ENCODE results near the gene POMGNT2. TPM values are rescaled to one million over a fixed set of nuclear protein-coding genes. Genes with fewer than 3 reads are reported as not detected.

POMGNT2 gene
- total and polyA plus RNA-seq, 2 of the 8 experiments (the other 6 are each of a cell fraction or from before 2014, with no cell fraction given) = 13.6 to 35.7 TPM

DNA sequence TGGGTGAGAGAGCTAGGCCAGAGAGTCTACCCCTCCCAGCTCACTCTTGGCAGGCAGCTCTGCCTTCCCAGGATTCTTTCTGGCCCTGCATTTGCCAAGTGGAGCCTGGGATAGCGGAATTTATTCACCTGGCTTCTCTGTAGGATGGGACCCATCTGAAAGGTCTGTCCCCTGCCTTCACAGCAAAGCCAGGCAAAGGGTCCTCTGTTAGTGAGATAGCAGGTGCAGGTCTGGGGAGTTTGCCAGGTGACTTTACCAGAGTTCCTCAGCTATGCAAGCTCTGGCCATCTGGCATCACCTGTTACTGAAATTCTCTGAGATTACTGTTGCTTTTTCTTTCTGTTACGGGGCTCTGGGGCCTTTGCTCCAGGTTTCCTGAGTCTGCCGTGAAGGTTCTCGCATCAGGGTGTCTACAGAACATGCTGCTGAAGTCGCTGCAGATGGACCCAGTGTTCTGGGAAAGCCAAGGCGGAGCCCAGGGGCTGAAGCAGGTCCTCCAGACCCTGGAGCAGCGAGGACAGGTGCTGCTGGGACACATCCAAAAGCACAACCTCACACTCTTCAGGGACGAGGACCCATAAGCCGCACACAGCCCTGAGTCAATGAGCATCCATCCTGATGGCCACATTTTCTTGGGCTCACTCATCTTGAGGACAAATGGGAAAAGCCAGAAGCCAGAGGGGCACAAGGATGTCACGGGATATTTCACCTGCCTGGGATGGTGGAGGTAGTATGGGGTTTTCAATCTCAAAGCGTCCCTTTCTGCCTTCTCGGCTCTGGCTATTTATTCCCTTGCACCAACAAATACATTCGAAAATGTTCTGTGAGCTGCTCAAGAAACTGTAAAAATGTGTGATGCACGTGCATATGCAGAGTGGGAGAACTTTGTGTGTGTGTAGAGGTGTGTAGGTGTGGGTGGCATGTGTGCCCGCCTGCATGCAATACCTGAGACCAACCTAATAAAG is 49.8 kb downstream of the POMGNT2 start:
- H3K36me3 ChIP-seq (ENCODE audit: control insufficient read depth in 2 of 4, insufficient read depth in 4 of 4, low read length in 3 of 4) = no peaks in the 10 kb centered on the region; a peak in 2 of 8 replicates
- ChIA-PET POLR2A (ENCODE audit: partially characterized antibody) (no interaction called here), CTCF (ENCODE audit: partially characterized antibody) (interaction anchor here (3.4 kb wide), 1 partner anchor 94 kb away, joined by 19 read pairs; no protein-coding TSS in a partner anchor)
- no peak overlapping the region for H3K18ac ChIP-seq (ENCODE audit: extremely low read depth, low read length)
- no peak overlapping the region for H4K91ac ChIP-seq (replicated peaks; ENCODE audit: insufficient read length, low read length)
- no peak overlapping the region for H4K8ac ChIP-seq (ENCODE audit: extremely low read depth, insufficient read depth, low read length)
- H2BK12ac ChIP-seq (ENCODE audit: low read depth, low read length) = no peak overlapping the region
- H2AFZ ChIP-seq (ENCODE audit: low read length) = no peak overlapping the region
- H2BK120ac ChIP-seq (replicated peaks; ENCODE audit: low read depth, low read length) = no peak overlapping the region
- no peaks in the 10 kb centered on the region for H4K20me1 ChIP-seq (replicated peaks in 1 of 2; ENCODE audit: control insufficient read depth in 1 of 2, insufficient read depth in 2 of 2, low read length in 2 of 2)
- H3K23ac ChIP-seq (ENCODE audit: insufficient read length) = no peak overlapping the region
- no peak overlapping the region for H3K14ac ChIP-seq (ENCODE audit: insufficient read length)
- TF ChIP-seq KDM1A (IDR thresholded peaks at IDR 0.05; ENCODE audit: borderline replicate concordance, low read length) (no peak), GTF2F1 (IDR thresholded peaks at IDR 0.05; ENCODE audit: borderline replicate concordance, low read depth, low read length) (no peak), TAF7 (optimal IDR thresholded peaks at IDR 0.05; ENCODE audit: borderline replicate concordance, low read depth, low read length) (no peak), RXRA (IDR thresholded peaks at IDR 0.05; ENCODE audit: insufficient read depth, low read depth, low read length) (no peak), RNF2 (IDR thresholded peaks at IDR 0.05; ENCODE audit: borderline replicate concordance, low read depth, low read length, missing control alignments, poor library complexity, severe bottlenecking) (no peak)
- TF ChIP-seq, protein P1, sequence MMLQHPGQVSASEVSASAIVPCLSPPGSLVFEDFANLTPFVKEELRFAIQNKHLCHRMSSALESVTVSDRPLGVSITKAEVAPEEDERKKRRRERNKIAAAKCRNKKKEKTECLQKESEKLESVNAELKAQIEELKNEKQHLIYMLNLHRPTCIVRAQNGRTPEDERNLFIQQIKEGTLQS (IDR thresholded peaks at IDR 0.05; ENCODE audit: insufficient read depth, low read depth, low read length) = no peak
- H3K27me3 ChIP-seq (replicated peaks in 1 of 4; ENCODE audit: control insufficient read depth in 3 of 4, extremely low read depth in 1 of 4, insufficient read depth in 3 of 4, low read length in 3 of 4) = no peaks in the 10 kb centered on the region; a peak in 1 of 7 replicates
- H3K79me1 ChIP-seq (ENCODE audit: low read depth, low read length) = no peaks in the 10 kb centered on the region
- H2BK5ac ChIP-seq (ENCODE audit: low read depth, low read length) = no peak overlapping the region
- H3K79me2 ChIP-seq (ENCODE audit: control insufficient read depth in 1 of 2, insufficient read depth in 2 of 2, low read length in 2 of 2) = no peaks in the 10 kb centered on the region
- H3K4me2 ChIP-seq (ENCODE audit: insufficient read depth in 1 of 2, low read depth in 2 of 2, low read length in 2 of 2) = no peak overlapping the region
- H4K5ac ChIP-seq (ENCODE audit: insufficient read length, low read depth, low read length) = no peak overlapping the region
- no peak overlapping the region for H3K4ac ChIP-seq (replicated peaks; ENCODE audit: insufficient read length, low read depth, low read length)
- H2BK15ac ChIP-seq (ENCODE audit: low read length) = no peak overlapping the region
- H3K23me2 ChIP-seq (ENCODE audit: low read depth, low read length) = no peaks in the 10 kb centered on the region
- H2AK5ac ChIP-seq (ENCODE audit: low read depth, low read length) = no peak overlapping the region
- no peak overlapping the region for H3K56ac ChIP-seq (replicated peaks; ENCODE audit: insufficient read length, low read depth, low read length)
- H2BK20ac ChIP-seq (ENCODE audit: low read length) = no peak overlapping the region
- no peak overlapping the region for H3K27ac ChIP-seq (ENCODE audit: low read depth, low read length)
- DNase-seq (ENCODE audit: low read depth in 1 of 2, low spot score in 2 of 2) = no peak
- H3K4me3 ChIP-seq (ENCODE audit: extremely low read depth in 1 of 4, insufficient read depth in 2 of 4, low read depth in 3 of 4, low read length in 4 of 4) = no peak overlapping the region
- 89% methylated on average over 15 of the region's 15 CpGs; no CpG with 5 or more reads in 1 of the 2 experiments for WGBS, 2 experiments (ENCODE audit: extremely low coverage in 1 of 2, insufficient coverage in 1 of 2, insufficient read length in 1 of 2, insufficient replicate concordance in 2 of 2, low coverage in 1 of 2, low lambda C conversion rate in 2 of 2, missing lambda C conversion rate in 1 of 2)
- H3K9ac ChIP-seq (replicated peaks in 1 of 4; ENCODE audit: extremely low read depth in 1 of 4, low read depth in 3 of 4, low read length in 3 of 4) = no peak overlapping the region
- FAIRE-seq = no peak
- H3K4me1 ChIP-seq (replicated peaks in 1 of 4; ENCODE audit: control insufficient read depth in 3 of 4, insufficient read depth in 4 of 4, low read length in 3 of 4) = no peaks in the 10 kb centered on the region; a peak in 2 of 7 replicates
- peaks cover 0 to 2% of the 10 kb centered on the region in 2 experiments; a peak in 1 of 4 replicates for H3K9me3 ChIP-seq (ENCODE audit: insufficient read depth in 2 of 2, low read depth in 1 of 2, low read length in 1 of 2)
